Activated CD4-positive, alpha-beta T cell treated with anti-CD3 and anti-CD28 coated beads, Interleukin-10, Interleukin-2, amounts not matched to agents 100 ng/mL and 50 ng/mL, durations not matched to agents 16 hours and 8 hours (primary cell): ENCODE measurements around the gene PIGU.
A peak's percentile ranks its signal among the peaks of the same experiment; 100 is the strongest.
"Not testable (repeated sequence)": the region's sequence is repeated elsewhere in the genome, so short reads cannot be mapped to it uniquely, and the experiment has no call there.

Experiments used
- DNase-seq: peaks from one replicate; pipeline ENCODE4 v3.0.0-alpha.2; 2020

The PIGU gene

DNA sequence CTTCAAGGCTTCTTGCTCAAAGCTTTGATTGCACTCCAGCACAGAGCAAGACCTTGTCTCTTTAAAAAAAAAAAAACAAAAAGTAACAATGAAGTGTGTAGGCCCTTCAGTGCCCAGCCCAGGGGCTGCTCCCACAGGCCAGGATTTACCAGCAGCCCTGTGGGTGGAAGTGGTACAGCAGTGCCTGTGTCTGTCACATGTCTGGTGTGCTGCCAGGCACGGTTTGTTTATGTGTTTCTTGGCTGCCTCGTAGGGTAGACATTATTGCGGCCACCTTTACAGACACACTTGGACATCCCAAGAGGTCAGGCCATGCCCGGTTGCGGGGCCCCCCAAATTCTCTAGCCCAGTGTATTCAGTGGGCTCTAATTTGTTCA, 148.0 kb downstream of the PIGU start:
- no peak for DNase-seq

DNA sequence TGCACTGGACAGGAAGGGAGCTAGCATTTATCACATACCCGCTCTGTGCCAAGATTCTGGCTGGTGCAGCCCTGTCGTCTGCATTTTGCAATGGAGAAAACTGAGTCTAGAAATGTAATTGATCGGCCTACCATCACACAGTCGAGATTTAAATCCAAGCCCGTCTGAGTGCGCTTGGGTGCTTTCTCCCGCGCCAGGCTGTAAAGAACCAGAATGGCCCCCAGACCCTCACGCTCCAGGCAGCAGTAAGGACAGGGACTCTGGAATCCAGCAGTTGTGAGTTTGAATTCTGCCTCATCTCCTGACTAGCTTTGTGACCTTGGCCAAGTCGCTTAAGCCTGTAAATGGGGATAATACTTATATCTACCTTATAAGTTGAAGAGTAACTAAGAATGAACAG, 149.9 kb downstream of the PIGU start:
- no peak for DNase-seq

DNA sequence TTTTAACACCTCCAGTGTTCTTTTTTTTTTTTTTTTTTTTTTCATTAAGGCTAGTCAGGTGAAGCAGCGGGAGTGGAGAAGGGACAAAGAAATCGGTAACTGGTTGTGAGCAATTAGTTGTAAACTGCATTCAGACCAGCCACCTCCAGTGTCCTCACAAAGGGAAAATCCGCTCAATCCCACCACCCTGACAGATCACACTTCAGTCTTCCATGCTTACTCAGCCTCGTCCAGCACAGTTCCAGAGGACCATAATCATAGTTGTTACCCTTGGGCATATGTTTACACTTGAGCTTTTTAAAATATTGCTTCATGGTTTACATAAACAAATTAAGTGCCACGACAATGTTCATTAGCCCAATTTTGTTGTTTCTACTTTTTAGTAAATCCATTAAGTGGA, 150.4 kb downstream of the PIGU start:
- no peak for DNase-seq

DNA sequence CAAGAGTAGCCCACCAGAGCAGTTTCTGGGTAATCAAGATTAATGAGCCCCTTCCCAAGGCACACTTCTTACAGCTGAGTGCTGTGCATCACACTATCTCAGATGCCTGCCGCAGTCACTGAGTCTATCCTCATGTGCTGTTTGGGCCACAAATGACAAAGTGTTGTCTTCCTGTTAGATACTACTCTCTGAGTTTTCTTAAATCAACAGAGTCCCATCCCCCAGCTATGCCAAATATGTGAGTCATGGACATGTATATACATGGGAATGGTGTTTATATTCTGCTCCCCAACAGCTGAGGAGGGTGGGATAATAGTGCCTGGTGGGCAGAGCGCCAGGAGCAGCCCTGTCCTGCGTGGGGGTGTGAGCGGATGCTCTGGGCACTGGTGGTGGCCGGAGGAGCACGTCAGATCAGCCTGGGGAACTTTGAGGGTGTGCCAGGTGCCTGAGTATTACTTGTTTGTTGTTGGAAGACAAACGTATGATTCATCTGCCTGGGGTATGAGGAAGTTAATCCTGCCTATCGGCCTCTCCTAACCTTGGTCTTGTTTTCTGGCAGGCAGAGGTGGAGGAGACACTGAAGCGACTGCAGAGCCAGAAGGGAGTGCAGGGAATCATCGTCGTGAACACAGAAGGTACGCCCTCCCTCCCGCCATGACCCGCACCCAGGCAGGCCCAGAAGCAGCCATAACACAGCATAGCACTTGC, 151.0 kb downstream of the PIGU start:
- DNase-seq, result no peak

DNA sequence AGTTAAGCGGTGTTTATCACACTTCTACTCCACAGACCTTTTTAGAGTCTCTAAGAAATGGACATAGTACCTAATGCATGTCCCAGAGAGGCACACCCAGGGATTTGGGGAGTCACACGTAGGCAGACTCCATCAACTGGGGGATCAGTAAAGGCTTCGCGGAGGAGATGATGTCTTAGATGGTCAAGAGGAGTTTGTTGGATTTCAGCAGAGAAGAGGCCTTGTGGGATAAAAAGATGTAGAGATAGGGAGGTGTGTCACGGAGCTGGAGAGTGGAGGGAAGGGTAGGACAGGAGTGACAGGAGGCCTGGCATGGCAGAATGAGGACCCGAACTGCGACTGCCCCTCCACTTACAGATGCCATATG, 151.6 kb downstream of the PIGU start:
- no peak for DNase-seq

DNA sequence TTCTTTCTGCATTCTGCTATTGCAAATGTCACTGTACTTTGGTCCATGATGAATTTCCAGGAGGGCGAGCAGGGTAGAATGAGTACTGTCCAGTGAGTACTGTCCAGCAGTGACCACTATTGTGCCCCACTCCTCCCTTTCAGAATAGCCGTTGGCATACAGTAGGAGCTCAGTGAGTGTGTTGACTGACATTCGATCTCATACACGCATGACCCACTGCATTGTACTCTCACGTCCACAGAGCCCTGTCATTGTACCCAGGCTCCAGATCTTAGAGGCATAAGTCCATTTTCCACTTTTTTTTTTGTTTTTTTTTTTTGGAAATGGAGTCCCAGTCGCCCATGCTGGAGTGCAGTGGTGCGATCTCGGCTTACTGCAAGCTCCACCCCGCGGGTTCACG, 152.5 kb downstream of the PIGU start:
- no peak for DNase-seq

DNA sequence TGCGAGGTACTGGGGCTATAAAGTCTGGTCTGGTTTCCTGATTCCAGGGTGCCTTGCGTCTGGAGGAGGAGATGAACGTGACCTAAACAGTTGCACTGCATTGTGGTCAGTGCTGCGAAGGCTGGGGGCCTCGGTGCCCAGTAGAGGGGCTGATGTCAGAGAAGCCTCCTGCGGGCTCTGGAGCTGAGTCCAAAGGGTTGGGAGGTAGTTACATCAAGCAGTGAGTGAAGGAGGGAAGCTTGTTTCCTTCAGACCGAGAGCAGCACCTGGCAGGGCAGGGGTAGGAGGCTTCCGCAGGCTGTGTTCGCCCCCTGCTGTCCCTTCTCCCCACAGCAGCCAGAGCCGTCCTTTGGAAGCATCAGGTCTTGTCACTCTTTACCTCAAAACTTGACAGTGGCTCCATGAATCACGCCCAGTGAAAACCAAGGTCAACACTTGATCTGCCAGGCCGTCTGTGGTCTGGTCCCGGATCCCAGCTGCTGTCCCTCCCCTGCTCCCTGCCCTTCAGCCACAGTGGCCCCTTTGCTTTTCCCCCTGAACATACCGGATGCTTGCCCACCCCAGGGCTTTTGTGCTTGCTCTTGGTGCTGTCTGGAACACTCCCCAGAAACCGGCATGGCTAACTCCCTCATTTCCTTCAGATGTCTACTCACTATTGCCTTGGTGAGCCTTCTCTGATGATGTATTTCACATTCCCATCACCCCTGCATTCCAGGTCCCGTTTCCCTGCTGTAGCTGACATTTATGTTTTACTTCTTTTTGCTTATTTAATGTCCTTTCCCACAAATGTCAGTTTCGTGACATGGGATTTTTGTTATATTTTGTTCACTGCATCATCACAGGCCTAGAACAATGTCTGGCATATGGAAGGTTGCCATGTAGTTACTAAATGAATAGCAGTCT, 153.7 kb downstream of the PIGU start:
- peak; percentile 50 for DNase-seq

DNA sequence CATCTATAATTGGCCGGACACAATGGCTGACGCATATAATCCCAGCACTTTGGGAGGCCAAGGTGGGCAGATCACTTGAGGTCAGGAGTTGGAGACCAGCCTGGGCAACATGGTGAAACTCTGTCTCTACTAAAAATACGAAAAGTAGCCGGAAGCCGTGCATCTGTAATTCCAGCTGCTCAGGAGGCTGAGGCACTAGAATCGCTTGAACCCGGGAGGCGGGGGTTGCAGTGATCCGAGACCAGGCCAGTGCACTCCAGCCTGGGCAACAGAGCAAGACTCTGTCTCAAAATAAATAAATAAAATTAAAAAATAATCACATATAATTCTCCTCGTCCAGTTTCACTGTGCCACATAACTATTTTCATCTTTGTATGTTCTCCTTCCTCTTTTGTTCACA, 157.1 kb downstream of the PIGU start:
- not testable (repeated sequence) for DNase-seq

DNA sequence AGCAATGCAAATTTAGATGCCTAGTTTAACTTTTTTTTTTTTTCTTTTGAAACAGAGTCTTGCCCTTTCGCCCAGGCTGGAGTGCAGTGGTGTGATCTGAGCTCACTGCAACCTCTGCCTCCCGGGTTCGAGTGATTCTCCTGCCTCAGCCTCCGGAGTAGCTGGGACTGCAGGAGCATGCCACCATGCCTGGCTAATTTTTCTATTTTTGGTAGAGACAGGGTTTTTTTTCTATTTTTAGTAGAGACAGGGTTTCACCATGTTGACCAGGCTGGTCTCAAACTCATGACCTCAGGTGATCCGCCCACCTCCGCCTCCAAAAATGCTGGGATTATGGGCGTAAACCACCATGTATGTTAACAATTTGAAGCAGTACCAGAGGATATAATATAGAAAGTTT, 158.0 kb downstream of the PIGU start:
- DNase-seq, result peak; percentile 12

DNA sequence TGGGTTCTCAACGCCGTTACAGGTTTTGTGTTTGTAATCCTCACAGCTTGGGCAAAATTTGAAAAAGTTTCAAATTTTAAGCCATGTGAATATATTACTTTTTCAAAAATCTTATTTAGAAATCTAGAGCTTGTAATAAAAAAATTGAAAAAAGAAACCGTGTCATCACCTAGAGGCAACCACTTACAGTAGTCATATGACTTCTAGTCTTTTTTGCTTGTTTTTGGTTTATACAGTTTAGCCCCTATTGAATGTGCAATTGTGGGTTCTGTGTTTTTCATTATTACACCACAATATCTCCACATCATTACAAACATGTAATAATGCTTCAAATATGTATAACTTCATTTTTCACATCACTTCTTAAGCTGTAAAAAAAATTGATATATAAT, 159.8 kb downstream of the PIGU start:
- peak; percentile 41 for DNase-seq

DNA sequence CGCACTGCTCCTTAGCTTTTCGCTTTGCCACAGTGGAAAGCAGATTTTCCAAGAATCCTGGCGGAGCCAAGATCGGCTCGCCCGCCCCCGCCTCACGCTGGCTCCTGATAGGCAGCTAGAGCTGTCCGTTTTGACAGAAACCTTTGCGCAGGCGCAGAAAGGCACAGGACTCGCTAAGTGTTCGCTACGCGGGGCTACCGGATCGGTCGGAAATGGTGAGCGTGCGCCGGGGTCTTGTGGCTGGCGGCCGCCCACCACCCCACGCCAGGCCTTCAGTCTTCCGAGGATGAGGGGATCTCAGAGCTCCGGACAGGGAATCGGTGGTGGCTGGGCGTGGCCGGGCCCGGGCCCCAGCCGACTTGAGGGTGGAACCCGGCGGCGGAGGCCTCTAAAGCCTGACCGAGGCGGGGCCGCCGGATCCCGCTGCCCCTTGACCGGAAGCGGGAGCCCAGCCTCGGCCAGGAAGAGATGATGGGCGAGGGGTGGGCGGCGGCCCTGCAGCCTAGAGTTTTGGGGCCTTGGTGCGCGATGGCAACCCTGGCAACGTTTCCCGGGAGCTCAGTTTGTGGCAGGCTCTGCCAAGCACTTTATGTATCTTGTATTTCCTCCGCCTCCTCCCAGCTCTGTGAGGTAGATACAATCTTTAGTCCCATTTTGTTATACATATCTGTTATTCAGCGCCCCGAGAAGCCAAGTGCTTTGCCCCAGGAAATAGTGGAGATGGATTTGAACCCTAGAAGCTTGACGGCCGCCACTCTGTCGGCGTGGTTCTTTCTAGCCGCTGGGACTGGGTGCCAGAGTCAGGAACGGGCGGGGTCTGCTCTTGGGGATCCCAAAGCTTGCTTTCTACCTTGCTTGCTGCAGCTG, 160.4 kb downstream of the PIGU start, which contains the start of gene DYNLRB1:
Gene DYNLRB1 (plus strand): TSS at position 176 of the 867 bp plus-strand sequence. CDS start 37 bp downstream, at position 213.
- DNase-seq, result peak; percentile 95

DNA sequence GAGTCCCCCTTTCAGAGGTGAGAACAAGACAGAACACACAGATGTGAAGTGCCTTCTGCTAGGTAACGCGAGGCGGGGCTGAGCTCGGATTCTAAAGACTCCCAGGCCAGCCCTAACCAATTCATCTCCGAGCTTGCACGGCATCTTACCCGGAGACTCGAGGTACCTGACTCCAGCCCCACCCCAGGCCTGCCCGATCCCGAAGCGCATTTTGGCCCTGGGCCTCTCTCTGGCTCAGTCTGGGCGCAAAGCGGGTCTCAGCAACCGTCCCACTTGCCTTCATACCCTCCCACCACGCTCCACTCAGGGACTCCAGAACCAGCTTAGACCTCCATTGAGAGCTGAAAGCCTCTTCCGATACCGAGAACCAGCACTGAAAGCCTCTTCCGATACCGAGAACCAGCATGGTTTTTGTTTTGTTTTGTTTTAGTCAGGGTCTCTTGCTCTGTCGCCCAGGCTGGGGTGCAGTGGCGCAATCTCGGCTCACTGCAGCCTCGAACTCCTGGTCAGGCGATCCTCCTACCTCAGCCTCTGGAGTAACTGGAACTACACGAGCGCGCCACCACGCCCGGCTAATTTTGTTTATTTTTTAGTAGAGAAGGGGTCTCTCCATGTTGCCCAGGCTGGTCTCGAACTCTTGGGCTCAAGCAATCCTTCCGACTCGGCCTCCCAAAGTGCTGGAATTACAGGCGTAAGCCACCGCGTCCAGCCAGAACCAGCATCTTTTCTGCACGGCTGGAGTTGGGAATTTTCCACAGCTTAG, 161.2 kb downstream of the PIGU start:
- DNase-seq, result peak; percentile 84

DNA sequence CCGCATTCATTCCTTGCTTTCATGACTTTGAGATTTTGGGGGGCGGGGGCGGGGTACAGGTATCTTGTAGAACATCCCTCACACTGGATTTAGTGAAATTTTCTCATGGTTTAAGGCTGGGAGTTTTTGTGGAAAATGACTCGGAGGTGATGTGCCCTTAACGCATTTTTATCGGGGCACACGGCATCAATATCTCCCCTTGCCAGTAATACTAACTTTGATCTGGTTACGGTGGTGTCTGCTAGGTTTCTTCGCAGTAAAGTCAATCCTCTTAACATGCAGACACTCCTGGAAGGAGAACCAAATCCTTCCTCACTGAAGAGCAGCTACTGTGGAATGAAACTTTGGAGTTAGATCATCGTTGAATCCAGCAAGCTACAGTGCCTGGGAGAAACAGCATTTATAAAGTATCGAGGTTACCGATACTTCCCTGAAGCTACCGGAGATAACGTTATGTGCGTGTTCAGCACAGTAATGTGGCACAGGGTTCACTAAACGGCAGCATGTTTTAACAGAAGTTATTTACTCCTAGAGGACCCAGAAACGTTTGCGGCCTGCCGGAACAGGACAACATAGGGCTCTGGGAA, 161.9 kb downstream of the PIGU start:
- no peak for DNase-seq

DNA sequence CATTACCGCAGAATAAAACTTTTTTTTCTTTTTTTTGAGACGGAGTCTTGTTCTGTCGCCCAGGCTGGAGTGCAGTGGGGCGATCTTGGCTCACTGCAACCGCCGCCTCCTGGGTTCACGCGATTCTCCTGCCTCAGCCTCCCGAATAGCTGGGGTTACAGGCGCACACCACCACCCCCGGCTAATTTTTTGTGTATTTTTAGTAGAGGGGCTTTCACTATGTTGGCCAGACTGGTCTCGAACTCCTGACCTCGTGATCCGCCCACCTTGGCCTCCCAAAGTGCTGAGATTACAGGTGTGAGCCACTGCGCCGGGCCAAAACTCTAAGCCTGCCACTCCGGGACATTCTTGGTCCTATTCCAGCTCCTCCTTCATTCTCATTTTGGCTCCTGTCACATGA, 162.9 kb downstream of the PIGU start:
- DNase-seq, result not testable (repeated sequence)

DNA sequence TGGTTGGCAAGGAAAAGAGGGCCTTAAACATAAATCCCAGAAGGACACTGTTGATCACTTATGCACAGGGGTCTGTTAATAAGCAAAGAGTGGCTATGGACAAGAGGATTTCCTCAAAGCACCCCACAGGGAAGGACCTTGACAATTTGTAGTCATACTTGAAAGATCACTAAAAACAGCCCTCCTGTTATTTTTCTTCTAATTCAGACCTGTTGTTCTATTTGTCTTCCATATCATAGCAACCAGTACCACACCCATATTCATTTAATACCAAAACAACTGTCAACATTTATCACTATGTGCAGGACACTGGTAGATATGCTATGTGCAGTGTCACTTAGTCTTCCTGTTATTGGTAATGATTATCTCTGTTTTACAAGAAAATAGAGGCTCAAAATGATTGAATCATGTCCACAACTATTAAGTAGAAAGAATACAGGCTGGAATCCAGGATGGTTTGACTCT, 163.9 kb downstream of the PIGU start:
- peak; percentile 7 for DNase-seq

DNA sequence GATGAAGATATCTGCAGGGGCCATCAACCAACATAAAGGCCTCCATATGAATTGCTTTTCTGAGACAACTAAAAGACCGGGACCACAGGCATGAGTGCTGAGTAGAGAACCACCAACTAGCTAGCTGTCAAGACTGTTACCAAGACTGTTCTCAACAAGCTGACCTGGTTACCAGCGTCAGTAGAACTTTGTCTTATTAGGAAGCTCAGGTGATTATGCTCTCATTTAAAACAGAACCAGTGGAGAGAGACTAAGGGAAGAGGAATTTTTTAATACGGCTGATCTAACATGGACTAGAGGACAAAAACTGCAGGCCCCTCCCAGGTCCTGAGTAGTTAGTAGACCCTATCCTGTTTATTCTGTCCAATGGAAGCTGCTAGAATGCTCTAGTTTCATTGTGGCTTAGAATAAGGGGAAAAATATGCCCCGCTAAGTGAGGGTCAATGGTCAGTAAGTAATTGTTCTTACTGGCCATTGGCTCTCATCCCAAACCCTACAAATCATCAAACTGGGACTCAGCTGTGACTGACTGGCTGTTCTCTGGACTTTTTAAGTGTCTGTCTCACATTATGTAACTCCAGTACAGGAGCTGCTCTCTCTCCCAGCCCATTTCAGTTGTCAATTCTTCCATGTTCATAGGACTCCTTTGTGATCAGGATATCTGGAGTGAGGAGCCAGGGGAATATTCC, 164.5 kb downstream of the PIGU start:
- no peak for DNase-seq

DNA sequence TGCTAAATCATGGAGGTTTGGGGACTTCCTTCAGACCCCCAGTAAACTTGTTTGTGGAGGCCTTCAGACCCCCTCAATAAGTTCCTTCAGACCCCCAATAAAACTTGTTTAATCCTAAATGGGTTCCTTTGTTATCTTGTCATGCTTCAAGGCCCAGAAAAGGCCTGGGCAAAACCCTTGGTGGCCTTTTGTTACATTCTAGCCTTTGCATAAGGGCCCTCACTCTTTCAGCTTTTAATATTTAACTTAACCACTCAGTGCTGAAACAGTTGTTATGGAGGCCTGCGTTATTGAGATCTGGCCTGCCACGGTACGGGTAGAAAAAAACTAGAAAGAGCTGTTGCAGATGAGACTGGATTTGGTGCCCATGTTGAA, 165.0 kb downstream of the PIGU start:
- DNase-seq, result no peak

DNA sequence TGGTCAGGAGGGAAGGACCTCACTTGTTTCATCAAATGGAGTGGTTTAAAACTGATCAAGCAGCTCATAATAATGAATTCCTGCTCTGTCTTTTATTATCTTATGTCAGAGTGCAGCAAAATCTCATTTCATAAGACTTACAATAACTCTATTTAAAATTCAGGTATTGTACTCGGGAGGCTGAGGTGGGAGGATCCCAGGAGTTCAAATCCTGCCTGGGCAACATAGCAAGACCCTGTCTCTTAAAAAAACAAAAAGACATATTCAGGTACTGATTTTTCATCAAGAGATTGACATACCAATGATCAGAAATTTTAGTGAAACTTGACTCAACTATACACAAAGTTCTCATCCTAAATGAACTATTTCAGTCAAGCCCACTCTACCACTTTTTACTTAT, 166.3 kb downstream of the PIGU start:
- DNase-seq, result no peak
